ENCODE results near the gene ZXDC.

Gene ZXDC

GRCh38 chr3:126473292-126474168 is 2.2 kb downstream of the ZXDC start:
- DNase-seq (ENCODE audit: low spot score) = no peak

GRCh38 chr3:126472277-126473006 is 3.2 kb downstream of the ZXDC start:
- no peak for DNase-seq (ENCODE audit: low spot score)

- peak; percentile 33 for DNase-seq (ENCODE audit: low spot score)
Observed at GRCh38 chr3:126469479-126469878, 6.2 kb downstream of the ZXDC start.

GRCh38 chr3:126468028-126468891 is 7.4 kb downstream of the ZXDC start:
- peak; percentile 44 for DNase-seq (ENCODE audit: low spot score)

- DNase-seq (ENCODE audit: low spot score) = no peak
Observed at GRCh38 chr3:126467611-126467955, 8.1 kb downstream of the ZXDC start.

- DNase-seq (ENCODE audit: low spot score) = peak; percentile 44
Observed at GRCh38 chr3:126466886-126467610, 8.6 kb downstream of the ZXDC start.

- peak; percentile 65 for DNase-seq (ENCODE audit: low spot score)
Observed at GRCh38 chr3:126465928-126466544, 9.7 kb downstream of the ZXDC start.

- peak; percentile 55 for DNase-seq (ENCODE audit: low spot score)
Observed at GRCh38 chr3:126464997-126465396, 10.7 kb downstream of the ZXDC start.

- peak; percentile 47 for DNase-seq (ENCODE audit: low spot score)
Observed at GRCh38 chr3:126464494-126464893, 11.2 kb downstream of the ZXDC start.

- no peak for DNase-seq (ENCODE audit: low spot score)
Observed at GRCh38 chr3:126464093-126464492, 11.6 kb downstream of the ZXDC start.

GRCh38 chr3:126463521-126463920 is 12.2 kb downstream of the ZXDC start:
- no peak for DNase-seq (ENCODE audit: low spot score)

GRCh38 chr3:126461450-126462070 is 14.1 kb downstream of the ZXDC start:
- peak; percentile 34 for DNase-seq (ENCODE audit: low spot score)

GRCh38 chr3:126460381-126460780 is 15.3 kb downstream of the ZXDC start:
- DNase-seq (ENCODE audit: low spot score) = peak; percentile 57

GRCh38 chr3:126459763-126460127 is 15.9 kb downstream of the ZXDC start:
- DNase-seq (ENCODE audit: low spot score) = no peak

GRCh38 chr3:126459111-126459762 is 16.5 kb downstream of the ZXDC start:
- no peak for DNase-seq (ENCODE audit: low spot score)

GRCh38 chr3:126456766-126457388 is 18.8 kb downstream of the ZXDC start:
- peak; percentile 41 for DNase-seq (ENCODE audit: low spot score)

- DNase-seq (ENCODE audit: low spot score) = peak; percentile 57
Observed at GRCh38 chr3:126456211-126456610, 19.5 kb downstream of the ZXDC start.

- DNase-seq (ENCODE audit: low spot score) = no peak
Observed at GRCh38 chr3:126454437-126455198, 21.1 kb downstream of the ZXDC start.

- DNase-seq (ENCODE audit: low spot score) = no peak
Observed at GRCh38 chr3:126454025-126454424, 21.7 kb downstream of the ZXDC start.

Measured in left forelimb (tissue), 1 donor.